ENCODE data around the gene RTN4RL1.

DNA sequence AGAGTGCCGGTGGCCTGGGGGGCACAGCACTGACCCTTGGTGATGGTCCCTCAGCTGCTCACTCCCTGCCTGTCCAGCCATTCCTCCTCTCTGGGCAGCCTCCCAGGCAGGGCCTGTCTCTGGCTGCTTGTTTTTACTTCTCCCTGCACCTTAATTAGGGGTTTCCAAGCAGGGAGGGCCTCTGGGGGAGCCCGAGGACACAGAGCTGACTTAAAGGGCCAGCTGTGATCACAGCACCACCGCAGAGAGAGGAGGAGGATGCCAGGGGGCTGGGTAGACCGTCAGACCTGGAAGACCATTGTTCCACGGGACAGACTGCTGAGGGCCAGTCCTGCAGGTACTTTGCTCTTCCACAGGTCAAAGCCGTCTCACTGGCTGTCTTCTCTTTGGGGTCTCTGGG is 3.6 kb upstream of the RTN4RL1 start:
- TF ChIP-seq CTCF (IDR thresholded peaks at IDR 0.05) (no peak), POLR2A (IDR thresholded peaks at IDR 0.05) (no peak)
